Mesendoderm (in vitro differentiated cells): Measurements from ENCODE around the gene TMEM204.

Experiments
- DNase-seq: peaks from one replicate; pipeline ENCODE4 v3.0.0; 2013
- H2AK5ac ChIP-seq: 2 replicates; pipeline ENCODE4 v1.6.1; 2013; ENCODE audit warnings: low read length, inconsistent platforms
- H2BK120ac ChIP-seq: 2 replicates; pipeline ENCODE4 v1.6.1; 2013; ENCODE audit warnings: low read depth, mild to moderate bottlenecking, low read length, moderate library complexity, mixed read lengths
- H2BK15ac ChIP-seq: replicated peaks from 2 replicates; pipeline ENCODE4 v1.6.1; 2013; ENCODE audit warnings: low read depth, mild to moderate bottlenecking, moderate library complexity
- H2BK5ac ChIP-seq: 2 replicates; pipeline ENCODE4 v1.6.1; 2013; ENCODE audit warnings: low read length, inconsistent platforms
- H3K18ac ChIP-seq: 2 replicates; pipeline ENCODE4 v1.6.1; 2013; ENCODE audit warnings: mild to moderate bottlenecking, low read length, mixed read lengths
- H3K23ac ChIP-seq: one replicate; pipeline ENCODE4 v1.6.1; 2013; ENCODE audit warnings: low read length
- H3K27ac ChIP-seq: 2 replicates; pipeline ENCODE4 v1.5.1; 2013; ENCODE audit warnings: low read depth, mild to moderate bottlenecking, inconsistent platforms, low read length, moderate library complexity
- H3K27me3 ChIP-seq: 2 replicates; pipeline ENCODE4 v1.6.1; 2013; ENCODE audit warnings: low read length, control low read depth, mild to moderate bottlenecking, inconsistent platforms; ENCODE audit not compliant: insufficient read depth, poor library complexity
- H3K36me3 ChIP-seq: 2 replicates; pipeline ENCODE4 v1.6.1; 2013; ENCODE audit warnings: low read length, inconsistent platforms; ENCODE audit not compliant: control insufficient read depth, insufficient read depth
- H3K4ac ChIP-seq: one replicate; pipeline ENCODE4 v1.6.1; 2013; ENCODE audit warnings: low read depth, mild to moderate bottlenecking, low read length, moderate library complexity
- H3K4me1 ChIP-seq: 2 replicates; pipeline ENCODE4 v1.6.1; 2013; ENCODE audit warnings: low read depth, low read length, inconsistent platforms; ENCODE audit not compliant: control insufficient read depth
- H3K4me2 ChIP-seq: 2 replicates; pipeline ENCODE4 v1.6.1; 2013; ENCODE audit warnings: low read length
- H3K4me3 ChIP-seq: 2 replicates; pipeline ENCODE4 v1.5.1; 2013; ENCODE audit warnings: mild to moderate bottlenecking, low read length
- H3K56ac ChIP-seq: one replicate; pipeline ENCODE4 v1.6.1; 2013; ENCODE audit warnings: low read length
- H3K79me1 ChIP-seq: 2 replicates; pipeline ENCODE4 v1.6.1; 2013; ENCODE audit warnings: low read length, inconsistent platforms
- H3K79me2 ChIP-seq: 2 replicates; pipeline ENCODE4 v1.6.1; 2013; ENCODE audit warnings: mild to moderate bottlenecking, low read length; ENCODE audit not compliant: control insufficient read depth, insufficient read depth
- H3K9ac ChIP-seq: 2 replicates; pipeline ENCODE4 v1.6.1; 2013; ENCODE audit warnings: low read length, inconsistent platforms
- H4K5ac ChIP-seq: one replicate; pipeline ENCODE4 v1.6.1; 2013; ENCODE audit warnings: low read length
- H4K8ac ChIP-seq: one replicate; pipeline ENCODE4 v1.6.1; 2013; ENCODE audit warnings: low read depth, mild to moderate bottlenecking, control low read depth, low read length, moderate library complexity
- WGBS: extraction: QIAGEN DNeasy Blood & Tissue Kit; methylation state at CpG from one replicate; pipeline ENCODE4 v1.1.7; 2013; ENCODE audit warnings: low lambda C conversion rate, missing lambda C conversion rate; ENCODE audit not compliant: insufficient coverage; ENCODE audit errors: extremely low coverage; 5-methylcytosine and 5-hydroxymethylcytosine counted together

TMEM204 gene

DNA sequence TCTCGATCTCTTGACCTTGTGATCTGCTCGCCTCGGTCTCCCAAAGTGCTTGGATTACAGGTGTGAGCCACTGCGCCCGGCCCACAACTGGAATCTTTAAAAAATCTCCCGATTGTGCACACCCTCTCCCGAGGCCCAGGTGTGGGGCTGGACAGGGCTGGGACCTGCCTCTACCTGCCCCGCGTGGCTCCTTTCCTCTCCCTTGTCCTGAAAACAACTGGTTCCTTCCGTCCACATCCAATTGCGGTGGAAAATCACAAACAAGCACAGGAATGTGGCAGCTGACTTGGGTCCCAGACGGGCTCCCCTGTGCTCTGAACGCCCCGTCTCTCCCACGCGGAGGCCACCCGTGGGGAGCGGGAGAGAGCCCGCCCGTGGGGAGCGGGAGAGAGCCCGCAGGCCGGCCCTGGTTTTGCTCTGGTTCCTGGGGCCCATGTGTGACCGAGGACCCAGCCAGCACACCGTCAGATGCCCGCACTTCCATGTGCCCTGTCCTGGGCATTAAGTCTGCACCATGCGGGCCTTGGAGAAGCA lies 3.0 kb upstream of the TMEM204 start:
- no peak overlapping the region for H3K4ac ChIP-seq
- H3K18ac ChIP-seq: no peak overlapping the region
- no peak for DNase-seq
- no peak overlapping the region for H3K9ac ChIP-seq
- H3K4me2 ChIP-seq: no peak overlapping the region
- H3K27me3 ChIP-seq: no peaks in the 10 kb centered on the region
- H4K8ac ChIP-seq: no peak overlapping the region
- no peaks in the 10 kb centered on the region for H3K79me1 ChIP-seq
- no peak overlapping the region for H3K4me3 ChIP-seq
- no peak overlapping the region for H3K27ac ChIP-seq
- no peaks in the 10 kb centered on the region for H3K79me2 ChIP-seq
- no peak overlapping the region for H3K56ac ChIP-seq
- WGBS: no CpG with 5 or more reads among the region's 27 CpGs
- H3K23ac ChIP-seq: no peak overlapping the region
- H2BK15ac ChIP-seq: no peak overlapping the region
- no peak overlapping the region for H2BK120ac ChIP-seq
- H2BK5ac ChIP-seq: no peak overlapping the region
- H4K5ac ChIP-seq: no peak overlapping the region
- H3K36me3 ChIP-seq: no peaks in the 10 kb centered on the region
- H3K4me1 ChIP-seq: no peaks in the 10 kb centered on the region
- no peak overlapping the region for H2AK5ac ChIP-seq

DNA sequence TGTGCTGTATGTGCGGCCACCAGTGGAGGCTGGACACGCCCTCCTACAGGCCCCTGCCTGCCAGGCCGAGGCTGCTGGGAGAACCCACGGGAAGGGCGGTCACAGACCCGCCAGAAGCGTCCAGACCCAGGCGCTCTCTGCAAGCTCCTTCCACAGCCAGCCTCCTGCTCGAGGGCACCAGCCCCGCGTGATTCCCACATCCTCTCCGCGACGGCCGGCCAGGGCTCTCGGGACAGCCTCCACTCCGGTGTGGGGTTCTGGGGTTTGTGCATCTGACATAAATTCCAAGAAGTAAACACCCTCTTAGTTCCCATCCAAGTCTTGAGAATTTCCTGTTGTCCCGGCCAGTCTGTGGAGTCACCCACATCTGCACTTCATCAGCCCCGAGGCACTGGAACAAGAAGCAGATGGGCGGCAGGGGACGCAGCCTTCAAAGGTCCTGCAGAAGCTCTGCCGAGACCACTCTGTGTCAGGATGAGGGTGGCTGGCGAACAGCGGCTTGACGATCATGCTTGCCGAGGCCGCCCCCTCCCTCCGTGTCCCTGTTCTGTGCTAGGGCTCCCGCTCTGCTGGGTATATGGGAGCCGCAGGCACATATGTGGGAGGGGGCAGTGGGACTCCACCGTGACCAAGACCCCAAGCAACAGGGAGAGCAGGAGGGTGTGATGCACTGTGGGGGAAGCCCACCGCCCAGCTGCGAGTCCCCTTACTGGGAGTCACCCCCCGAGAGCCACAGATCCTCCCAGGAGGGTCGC lies 2.4 kb upstream of the TMEM204 start:
- H2BK15ac ChIP-seq: no peak overlapping the region
- H3K9ac ChIP-seq: no peak overlapping the region
- H3K4me1 ChIP-seq: no peaks in the 10 kb centered on the region
- no peaks in the 10 kb centered on the region for H3K79me2 ChIP-seq
- H3K4me3 ChIP-seq: no peak overlapping the region
- no peak overlapping the region for H4K5ac ChIP-seq
- WGBS: no CpG with 5 or more reads among the region's 35 CpGs
- no peak overlapping the region for H3K4ac ChIP-seq
- no peak overlapping the region for H2AK5ac ChIP-seq
- no peak overlapping the region for H2BK120ac ChIP-seq
- no peaks in the 10 kb centered on the region for H3K79me1 ChIP-seq
- H3K56ac ChIP-seq: no peak overlapping the region
- H3K27ac ChIP-seq: no peak overlapping the region
- no peak for DNase-seq
- no peak overlapping the region for H2BK5ac ChIP-seq
- no peak overlapping the region for H3K23ac ChIP-seq
- no peaks in the 10 kb centered on the region for H3K36me3 ChIP-seq
- H3K4me2 ChIP-seq: no peak overlapping the region
- no peaks in the 10 kb centered on the region for H3K27me3 ChIP-seq
- H4K8ac ChIP-seq: no peak overlapping the region
- no peak overlapping the region for H3K18ac ChIP-seq

GRCh38 chr16:1531638-1531910 lies 1.9 kb upstream of the TMEM204 start:
- no peak overlapping the region for H3K4ac ChIP-seq
- WGBS: no CpG with 5 or more reads among the region's 14 CpGs
- no peak overlapping the region for H3K56ac ChIP-seq
- no peak overlapping the region for H2BK15ac ChIP-seq
- H3K79me2 ChIP-seq: no peaks in the 10 kb centered on the region
- no peak for DNase-seq
- no peaks in the 10 kb centered on the region for H3K79me1 ChIP-seq
- no peak overlapping the region for H3K4me2 ChIP-seq
- H3K27me3 ChIP-seq: no peaks in the 10 kb centered on the region
- H3K9ac ChIP-seq: no peak overlapping the region
- no peak overlapping the region for H3K18ac ChIP-seq
- no peak overlapping the region for H4K8ac ChIP-seq
- no peak overlapping the region for H2BK120ac ChIP-seq
- no peak overlapping the region for H3K4me3 ChIP-seq
- H2AK5ac ChIP-seq: no peak overlapping the region
- H2BK5ac ChIP-seq: no peak overlapping the region
- H3K27ac ChIP-seq: no peak overlapping the region
- H3K23ac ChIP-seq: no peak overlapping the region
- H4K5ac ChIP-seq: no peak overlapping the region
- no peaks in the 10 kb centered on the region for H3K4me1 ChIP-seq
- H3K36me3 ChIP-seq: no peaks in the 10 kb centered on the region

DNA sequence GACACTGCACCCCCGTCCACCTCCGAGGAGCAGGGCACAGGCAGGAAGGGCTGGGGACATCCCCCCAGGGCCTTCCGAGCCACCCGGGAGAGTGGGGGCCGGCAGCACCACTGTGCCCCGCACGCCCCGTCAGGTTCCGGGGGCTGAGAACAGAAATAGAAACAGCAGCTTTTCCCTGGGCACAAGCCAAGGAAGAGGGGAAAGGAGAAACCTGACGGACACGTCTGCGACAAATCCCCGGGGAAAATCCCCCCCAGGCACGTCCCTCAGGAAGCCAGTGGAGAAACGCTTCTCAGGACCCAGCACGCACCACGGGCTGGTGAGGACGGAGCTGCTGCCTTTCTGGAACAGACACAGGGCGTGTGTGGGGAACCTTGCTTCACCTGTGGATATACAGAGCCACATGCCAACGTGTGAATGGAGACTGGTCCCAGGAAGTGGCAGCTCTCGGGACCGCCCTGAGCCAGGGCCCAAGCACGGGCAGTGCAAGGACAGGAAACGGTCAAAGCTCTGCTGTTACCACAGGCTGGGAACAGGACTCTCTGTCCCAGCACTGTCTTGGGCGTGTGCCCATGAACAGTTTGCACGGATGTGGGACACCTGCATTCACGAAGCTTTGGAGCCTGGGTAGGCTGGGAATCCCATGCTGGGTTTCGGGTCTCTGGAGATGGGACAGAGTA lies 1.2 kb upstream of the TMEM204 start:
- H3K4me2 ChIP-seq: no peak overlapping the region
- H3K23ac ChIP-seq: peak overlapping the region; percentile 45
- no peaks in the 10 kb centered on the region for H3K27me3 ChIP-seq
- H3K9ac ChIP-seq: no peak overlapping the region
- no peak overlapping the region for H3K4ac ChIP-seq
- no peak overlapping the region for H2AK5ac ChIP-seq
- no peaks in the 10 kb centered on the region for H3K4me1 ChIP-seq
- WGBS: no CpG with 5 or more reads among the region's 28 CpGs
- no peaks in the 10 kb centered on the region for H3K79me1 ChIP-seq
- no peaks in the 10 kb centered on the region for H3K36me3 ChIP-seq
- no peak overlapping the region for H4K5ac ChIP-seq
- H3K4me3 ChIP-seq: no peak overlapping the region
- DNase-seq: no peak
- H3K79me2 ChIP-seq: no peaks in the 10 kb centered on the region
- H4K8ac ChIP-seq: no peak overlapping the region
- H2BK120ac ChIP-seq: no peak overlapping the region
- no peak overlapping the region for H3K18ac ChIP-seq
- H2BK5ac ChIP-seq: no peak overlapping the region
- H3K56ac ChIP-seq: no peak overlapping the region
- H2BK15ac ChIP-seq: no peak overlapping the region
- no peak overlapping the region for H3K27ac ChIP-seq

GRCh38 chr16:1532771-1533170 lies 695 bp upstream of the TMEM204 start:
- peak overlapping the region; percentile 7 for H3K56ac ChIP-seq
- H4K5ac ChIP-seq: no peak overlapping the region
- H2BK120ac ChIP-seq: no peak overlapping the region
- H3K27me3 ChIP-seq: no peaks in the 10 kb centered on the region
- no peak overlapping the region for H3K27ac ChIP-seq
- no peaks in the 10 kb centered on the region for H3K79me2 ChIP-seq
- DNase-seq: no peak
- WGBS: no CpG with 5 or more reads among the region's 10 CpGs
- H3K18ac ChIP-seq: no peak overlapping the region
- no peaks in the 10 kb centered on the region for H3K4me1 ChIP-seq
- H3K4me2 ChIP-seq: no peak overlapping the region
- H3K4me3 ChIP-seq: no peak overlapping the region
- H2BK15ac ChIP-seq: no peak overlapping the region
- no peak overlapping the region for H2BK5ac ChIP-seq
- H3K23ac ChIP-seq: no peak overlapping the region
- H4K8ac ChIP-seq: no peak overlapping the region
- H3K4ac ChIP-seq: no peak overlapping the region
- H3K36me3 ChIP-seq: no peaks in the 10 kb centered on the region
- no peak overlapping the region for H2AK5ac ChIP-seq
- H3K9ac ChIP-seq: no peak overlapping the region
- H3K79me1 ChIP-seq: no peaks in the 10 kb centered on the region
